HG03097 (cell line): ENCODE data around the gene AANAT.
"Not testable (repeated sequence)": the region's sequence is repeated elsewhere in the genome, so short reads cannot be mapped to it uniquely, and the experiment has no call there.

ENCODE experiments used
- ATAC-seq: cut with Tn5 transposase; IDR thresholded peaks from one replicate; pipeline ENCODE4 v1.9.1; 2021; ENCODE audit not compliant: unreplicated experiment, low FRiP score

AANAT gene

GRCh38 chr17:76501827-76502307, 34.5 kb downstream of the AANAT start:
- no peak for ATAC-seq

- no peak for ATAC-seq
Observed at GRCh38 chr17:76502341-76503211, 35.2 kb downstream of the AANAT start.

- ATAC-seq: no peak
Observed at GRCh38 chr17:76504117-76504516, 36.7 kb downstream of the AANAT start.

- ATAC-seq: peak; percentile 66
Observed at GRCh38 chr17:76506408-76507345, 39.3 kb downstream of the AANAT start.

- not testable (repeated sequence) for ATAC-seq
Observed at GRCh38 chr17:76508472-76509063, 41.2 kb downstream of the AANAT start.

GRCh38 chr17:76510831-76511244, 43.4 kb downstream of the AANAT start:
- ATAC-seq: no peak

GRCh38 chr17:76511668-76512365, 44.4 kb downstream of the AANAT start:
- no peak for ATAC-seq

GRCh38 chr17:76512366-76513305, 45.2 kb downstream of the AANAT start:
- ATAC-seq: no peak

GRCh38 chr17:76513306-76513692, 45.9 kb downstream of the AANAT start:
- ATAC-seq: no peak

- ATAC-seq: not testable (repeated sequence)
Observed at GRCh38 chr17:76514355-76514754, 47.0 kb downstream of the AANAT start.

- ATAC-seq: no peak
Observed at GRCh38 chr17:76515274-76515949, 48.0 kb downstream of the AANAT start.

GRCh38 chr17:76517638-76518038, 50.2 kb downstream of the AANAT start:
- ATAC-seq: no peak

GRCh38 chr17:76519048-76519966, 51.9 kb downstream of the AANAT start:
- no peak for ATAC-seq
